ENCODE data around the gene PAQR6.

DNA sequence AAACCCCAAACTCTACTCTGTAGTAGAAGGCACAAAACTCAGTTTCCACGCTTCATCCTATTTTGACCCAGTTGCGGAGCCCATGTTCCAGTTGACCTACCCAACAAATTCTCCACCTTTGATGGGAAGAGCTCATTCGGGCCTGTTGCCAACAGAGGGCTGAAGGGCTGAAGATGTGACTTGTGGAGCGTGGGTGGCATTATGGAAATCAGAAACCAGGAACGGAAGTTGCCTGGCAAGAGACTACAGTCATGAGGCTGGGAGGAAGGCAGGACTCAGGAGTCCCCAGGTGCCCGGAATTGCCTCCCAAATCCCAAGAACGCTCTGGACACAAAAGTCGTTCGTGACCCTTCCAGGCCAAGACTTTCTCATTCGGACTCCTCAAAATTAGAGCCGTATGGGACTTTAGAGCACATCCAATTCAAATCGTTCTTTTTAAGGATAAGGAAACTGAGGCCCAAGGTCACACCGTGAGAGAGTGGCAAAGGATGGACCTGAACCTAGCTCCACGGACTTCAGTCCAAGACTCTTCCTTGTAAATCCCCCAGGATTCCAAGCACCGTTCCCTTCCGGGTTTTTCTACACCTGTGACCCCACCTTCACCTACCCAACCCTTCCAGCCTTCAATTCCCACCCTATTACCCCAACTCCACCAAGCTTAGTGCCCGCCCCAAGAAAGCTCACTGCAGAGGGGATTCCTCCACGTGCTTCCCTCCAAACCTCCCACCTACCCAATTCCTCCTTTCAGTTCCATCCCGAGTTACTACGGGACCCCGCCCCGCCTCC lies 34.0 kb upstream of the PAQR6 start:
- TF ChIP-seq CTCF (IDR thresholded peaks at IDR 0.05) (no peak), SIN3A (IDR thresholded peaks at IDR 0.05; ENCODE audit: borderline replicate concordance, insufficient read depth, low read depth, low read length) (no peak), POLR2AphosphoS5 (IDR thresholded peaks at IDR 0.05; ENCODE audit: low read depth, low read length) (no peak)

Measured in Panc1 (cell line).